ENCODE results near the gene MORN1. TPM values are rescaled to one million over a fixed set of nuclear protein-coding genes. Genes with fewer than 3 reads are reported as not detected.

Gene MORN1
- total and polyA plus RNA-seq, 11 donors = 2.2 to 8.2 (median 3.8) TPM

GRCh38 chr1:2314803-2315673, 76.3 kb downstream of the MORN1 start:
- no peak for TF ChIP-seq POLR2A (IDR thresholded peaks at IDR 0.05)
- peak; percentile 86 to 100 (median 98) for TF ChIP-seq CTCF (IDR thresholded peaks at IDR 0.05)
- H3K27ac ChIP-seq = peak overlapping the region; percentile 71 to 95 (median 88)
- H3K36me3 ChIP-seq = peaks cover 0 to 3% (median 0%) of the 10 kb centered on the region in 9 donors
- peak overlapping the region; percentile 34 to 90 (median 71) for H3K4me3 ChIP-seq
- ATAC-seq = peak in 3 of 4 donors; percentile 17 to 25 (median 25)
- H3K4me1 ChIP-seq = peaks cover 0 to 88% (median 55%) of the 10 kb centered on the region in 12 donors
- H3K9me3 ChIP-seq = no peaks in the 10 kb centered on the region
- DNase-seq = peak; percentile 73 to 87 (median 81)
- 9 to 56% (median 19%) methylated on average over 16 to 91 of the region's 91 CpGs for WGBS, 4 donors
- intact Hi-C loops (cut with DNase I) = loop anchor here (2.0 to 10.0 kb wide), 12 partner anchors 38 to 120 kb away; partner anchors contain the start of genes FAAP20 (in 3 of the 10) and SKI (in 1 of the 10)
- no peaks in the 10 kb centered on the region for H3K27me3 ChIP-seq

- intact Hi-C loops (cut with DNase I) = loop anchor here in 8 of 10 donors (2.0 to 10.0 kb wide), 9 partner anchors 37 to 120 kb away; partner anchors contain the start of genes FAAP20 (in 3 of the 8) and SKI (in 1 of the 8)
- no peak for TF ChIP-seq CTCF (IDR thresholded peaks at IDR 0.05)
- no peak for TF ChIP-seq POLR2A (IDR thresholded peaks at IDR 0.05)
- peaks cover 0 to 4% (median under 1%) of the 10 kb centered on the region in 9 donors for H3K36me3 ChIP-seq
- WGBS, 4 donors = 10 to 21% (median 14%) methylated on average over 17 to 54 of the region's 54 CpGs
- no peaks in the 10 kb centered on the region for H3K9me3 ChIP-seq
- H3K4me1 ChIP-seq = peaks cover 0 to 83% (median 53%) of the 10 kb centered on the region in 12 donors
- no peaks in the 10 kb centered on the region for H3K27me3 ChIP-seq
- peak overlapping the region; percentile 34 to 90 (median 71) for H3K4me3 ChIP-seq
- ATAC-seq (peak in 3 of 4 donors; percentile 5 to 21 (median 18)), DNase-seq (peak; percentile 70 to 85 (median 77))
- peak overlapping the region; percentile 71 to 95 (median 88) for H3K27ac ChIP-seq
Observed at GRCh38 chr1:2314273-2314802, 77.0 kb downstream of the MORN1 start.

GRCh38 chr1:2313651-2314261, 77.6 kb downstream of the MORN1 start:
- Histone ChIP-seq H3K9me3 (no peaks in the 10 kb centered on the region), H3K4me1 (peaks cover 0 to 77% (median 51%) of the 10 kb centered on the region in 12 donors), H3K27me3 (no peaks in the 10 kb centered on the region), H3K36me3 (peaks cover 0 to 10% (median 6%) of the 10 kb centered on the region in 9 donors), H3K4me3 (peak overlapping the region in 10 of 12 donors; percentile 44 to 90 (median 73)), H3K27ac (peak overlapping the region; percentile 71 to 95 (median 88))
- TF ChIP-seq POLR2A (IDR thresholded peaks at IDR 0.05) (no peak), CTCF (IDR thresholded peaks at IDR 0.05) (no peak)
- 35 to 68% (median 62%) methylated on average over 14 to 18 of the region's 18 CpGs for whole genome bisulfite sequencing, 4 donors
- no peak for DNase-seq
- ATAC-seq = no peak
- intact Hi-C loops (cut with DNase I) = loop anchor here in 8 of 10 donors (2.0 to 10.0 kb wide), 9 partner anchors 36 to 119 kb away; partner anchors contain the start of genes FAAP20 (in 3 of the 8) and SKI (in 1 of the 8)
